ENCODE results near the gene PEDS1. TPM values are rescaled to one million over a fixed set of nuclear protein-coding genes. Genes with fewer than 3 reads are reported as not detected.

PEDS1 gene
- total and polyA plus RNA-seq, 2 of the 13 experiments (the other 11 are each of a cell fraction or from before 2014, with no cell fraction given) = 30.5 to 93.9 TPM

GRCh38 chr20:50186151-50186885 is 32.8 kb upstream of the PEDS1 start (continued):
- TF ChIP-seq ZMYM4 (CRISPR knock-in tag; IDR thresholded peaks at IDR 0.05) (peak; percentile 17; the same call in 1 of the 2 replicates), ATAD3A (CRISPR knock-in tag; IDR thresholded peaks at IDR 0.05) (no peak), JUND (CRISPR knock-in tag; IDR thresholded peaks at IDR 0.05) (no peak), SP2 (CRISPR knock-in tag; IDR thresholded peaks at IDR 0.05) (no peak), TEF (CRISPR knock-in tag; IDR thresholded peaks at IDR 0.05) (no peak), ZNF598 (CRISPR knock-in tag; IDR thresholded peaks at IDR 0.05; ENCODE audit: borderline replicate concordance) (peak; percentile 75; the same call in 1 of the 2 replicates), FOXC1 (CRISPR knock-in tag; IDR thresholded peaks at IDR 0.05; ENCODE audit: borderline replicate concordance) (peak; percentile 88; the same call in 1 of the 2 replicates), ZBTB14 (CRISPR knock-in tag; IDR thresholded peaks at IDR 0.05) (no peak), PLRG1 (conservative IDR thresholded peaks at IDR 0.05) (no peak), HOXA7 (CRISPR knock-in tag; IDR thresholded peaks at IDR 0.05) (no peak), NFYC (CRISPR knock-in tag; IDR thresholded peaks at IDR 0.05) (0 out of 2 replicates have a peak, but pooled peaks have one; percentile 32), ZNF781 (CRISPR knock-in tag; IDR thresholded peaks at IDR 0.05; ENCODE audit: borderline replicate concordance, not compliant biosample characterization) (peak; percentile 82), ZBTB1 (CRISPR knock-in tag; IDR thresholded peaks at IDR 0.05; ENCODE audit: borderline replicate concordance) (peak; percentile 63; the same call in 1 of the 2 replicates), DBP (CRISPR knock-in tag; IDR thresholded peaks at IDR 0.05; ENCODE audit: not compliant biosample characterization) (peak; percentile 77), MTF2 (CRISPR knock-in tag; IDR thresholded peaks at IDR 0.05; ENCODE audit: borderline replicate concordance) (no peak), ZNF816 (CRISPR knock-in tag; IDR thresholded peaks at IDR 0.05; ENCODE audit: borderline replicate concordance) (no peak), SRSF4 (IDR thresholded peaks at IDR 0.05; ENCODE audit: low read depth, low read length, poor library complexity, severe bottlenecking) (no peak), MED1 (CRISPR knock-in tag; IDR thresholded peaks at IDR 0.05) (peak; percentile 76), ZNF33A (CRISPR knock-in tag; IDR thresholded peaks at IDR 0.05; ENCODE audit: borderline replicate concordance) (no peak), NFRKB (IDR thresholded peaks at IDR 0.05) (no peak)
- TF ChIP-seq, protein P1, sequence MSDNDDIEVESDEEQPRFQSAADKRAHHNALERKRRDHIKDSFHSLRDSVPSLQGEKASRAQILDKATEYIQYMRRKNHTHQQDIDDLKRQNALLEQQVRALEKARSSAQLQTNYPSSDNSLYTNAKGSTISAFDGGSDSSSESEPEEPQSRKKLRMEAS (IDR thresholded peaks at IDR 0.05) = 0 out of 2 replicates have a peak, but pooled peaks have one; percentile 41
- TF ChIP-seq, protein P2, sequence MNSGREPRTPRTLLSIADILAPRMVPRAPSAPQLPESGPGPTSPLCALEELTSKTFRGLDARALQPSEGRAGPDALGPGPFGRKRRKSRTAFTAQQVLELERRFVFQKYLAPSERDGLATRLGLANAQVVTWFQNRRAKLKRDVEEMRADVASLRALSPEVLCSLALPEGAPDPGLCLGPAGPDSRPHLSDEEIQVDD (CRISPR knock-in tag; IDR thresholded peaks at IDR 0.05; ENCODE audit: borderline replicate concordance) = no peak
- TF ChIP-seq, protein P3, sequence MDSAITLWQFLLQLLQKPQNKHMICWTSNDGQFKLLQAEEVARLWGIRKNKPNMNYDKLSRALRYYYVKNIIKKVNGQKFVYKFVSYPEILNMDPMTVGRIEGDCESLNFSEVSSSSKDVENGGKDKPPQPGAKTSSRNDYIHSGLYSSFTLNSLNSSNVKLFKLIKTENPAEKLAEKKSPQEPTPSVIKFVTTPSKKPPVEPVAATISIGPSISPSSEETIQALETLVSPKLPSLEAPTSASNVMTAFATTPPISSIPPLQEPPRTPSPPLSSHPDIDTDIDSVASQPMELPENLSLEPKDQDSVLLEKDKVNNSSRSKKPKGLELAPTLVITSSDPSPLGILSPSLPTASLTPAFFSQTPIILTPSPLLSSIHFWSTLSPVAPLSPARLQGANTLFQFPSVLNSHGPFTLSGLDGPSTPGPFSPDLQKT (CRISPR knock-in tag; IDR thresholded peaks at IDR 0.05; ENCODE audit: borderline replicate concordance) = no peak

Measured in HepG2 (cell line).